Liver (tissue), 9 donors: ENCODE results near the gene LATS2. TPM values are rescaled to one million over a fixed set of nuclear protein-coding genes. Genes with fewer than 3 reads are reported as not detected.

Source experiments
- DNase-seq: peaks from one replicate; pipeline ENCODE4 v3.0.0-alpha.2; 2017; ENCODE audit warnings: low spot score
- H3K27ac ChIP-seq, 2 donors: one replicate each; pipeline ENCODE4 v1.7.0; 2013; ENCODE audit warnings: inconsistent platforms in 2 of 2, low read length in 2 of 2, control low read depth in 1 of 2, low read depth in 1 of 2, mild to moderate bottlenecking in 1 of 2
- H3K27me3 ChIP-seq, 4 donors: one replicate each; pipeline versions ENCODE4 v1.6.1 to v1.7.0; 2013; ENCODE audit warnings: low read length in 3 of 4, inconsistent platforms in 1 of 4, mild to moderate bottlenecking in 1 of 4, moderate library complexity in 1 of 4; ENCODE audit not compliant: control insufficient read depth in 4 of 4, insufficient read depth in 4 of 4
- H3K36me3 ChIP-seq, 4 donors: one replicate each; pipeline versions ENCODE4 v1.6.1 to v1.7.0; 2013; ENCODE audit warnings: low read length in 3 of 4, mild to moderate bottlenecking in 3 of 4, low read depth in 1 of 4, moderate library complexity in 1 of 4; ENCODE audit not compliant: control insufficient read depth in 4 of 4, insufficient read depth in 3 of 4
- H3K4me1 ChIP-seq, 4 donors: one replicate each; pipeline versions ENCODE4 v1.6.1 to v1.7.0; 2013; ENCODE audit warnings: low read length in 3 of 4, mild to moderate bottlenecking in 3 of 4, moderate library complexity in 1 of 4; ENCODE audit not compliant: control insufficient read depth in 4 of 4, insufficient read depth in 4 of 4
- H3K4me3 ChIP-seq, 3 donors: one replicate each; pipeline versions ENCODE4 v1.6.1 to v1.7.0; 2013; ENCODE audit warnings: low read length in 3 of 3, control low read depth in 1 of 3, low read depth in 1 of 3, mild to moderate bottlenecking in 1 of 3
- H3K9ac ChIP-seq, 2 donors: one replicate each; pipeline ENCODE4 v1.7.0; 2013; ENCODE audit warnings: low read length in 2 of 2, mild to moderate bottlenecking in 2 of 2, moderate library complexity in 2 of 2, control low read depth in 1 of 2, low read depth in 1 of 2
- H3K9me3 ChIP-seq, 4 donors: one replicate each; pipeline versions ENCODE4 v1.6.1 to v1.7.0; 2013; ENCODE audit warnings: low read length in 3 of 4; ENCODE audit not compliant: control insufficient read depth in 4 of 4
- EGR1 ChIP-seq, 2 donors: IDR thresholded peaks; 2 replicates each; pipeline ENCODE4 v1.6.1; 2016 to 2018; ENCODE audit warnings: antibody characterized with exemption in 2 of 2, low read depth in 2 of 2
- FOXA1 ChIP-seq: IDR thresholded peaks from 2 replicates; pipeline ENCODE4 v1.6.1; 2016; ENCODE audit warnings: antibody characterized with exemption
- FOXA2 ChIP-seq: IDR thresholded peaks from 2 replicates; pipeline ENCODE4 v1.6.1; 2016; ENCODE audit warnings: antibody characterized with exemption
- GABPA ChIP-seq, 2 donors: IDR thresholded peaks in 1 of 2; conservative IDR thresholded peaks in 1 of 2; 2 replicates each; pipeline ENCODE4 v1.6.1; 2016; ENCODE audit warnings: antibody characterized with exemption in 2 of 2, mild to moderate bottlenecking in 1 of 2, moderate library complexity in 1 of 2
- HNF4A ChIP-seq, 2 donors: conservative IDR thresholded peaks; 2 replicates each; pipeline ENCODE4 v1.6.1; 2016; ENCODE audit warnings: antibody characterized with exemption in 2 of 2, mild to moderate bottlenecking in 2 of 2
- HNF4G ChIP-seq: IDR thresholded peaks from 2 replicates; pipeline ENCODE4 v1.6.1; 2016; ENCODE audit warnings: antibody characterized with exemption
- JUND ChIP-seq, 2 donors: IDR thresholded peaks; 2 replicates each; pipeline ENCODE4 v1.6.1; 2016; ENCODE audit warnings: antibody characterized with exemption in 2 of 2
- NR2F2 ChIP-seq: IDR thresholded peaks from 2 replicates; pipeline ENCODE4 v1.6.1; 2016; ENCODE audit warnings: antibody characterized with exemption
- RAD21 ChIP-seq, 2 donors: IDR thresholded peaks; 2 replicates each; pipeline ENCODE4 v1.6.1; 2016; ENCODE audit warnings: antibody characterized with exemption in 2 of 2, mild to moderate bottlenecking in 2 of 2
- RXRA ChIP-seq, 2 donors: IDR thresholded peaks; 2 replicates each; pipeline ENCODE4 v1.6.1; 2017 to 2018; ENCODE audit warnings: antibody characterized with exemption in 2 of 2, mild to moderate bottlenecking in 1 of 2
- SP1 ChIP-seq: IDR thresholded peaks from 2 replicates; pipeline ENCODE4 v1.6.1; 2018; ENCODE audit warnings: antibody characterized with exemption, mild to moderate bottlenecking
- TAF1 ChIP-seq: conservative IDR thresholded peaks from 2 replicates; pipeline ENCODE4 v1.6.1; 2016; ENCODE audit warnings: antibody characterized with exemption, mild to moderate bottlenecking
- YY1 ChIP-seq: IDR thresholded peaks from 2 replicates; pipeline ENCODE4 v1.6.1; 2016; ENCODE audit warnings: antibody characterized with exemption, mild to moderate bottlenecking
- WGBS: extraction: QIAGEN DNeasy Blood & Tissue Kit; methylation state at CpG from one replicate; pipeline ENCODE4 v1.1.7; 2013; 5-methylcytosine and 5-hydroxymethylcytosine counted together
- polyA plus RNA-seq, 2 donors: library from polyadenylated mRNA; stranded (reverse) in 1 of 2; unstranded in 1 of 2; fragments of 200-250 nt in 1 of 2; fragments of >200 nt in 1 of 2; fragmentation: Nextera tagmentation in 1 of 2; extraction: Ambion mirVana in 1 of 2; gene quantifications; one replicate each; pipeline versions ENCODE4 v1.2.1 to v1.2.3, GENCODE V29; 2013 to 2015
- total RNA-seq, 2 donors: library from RNA; depleted of rRNA; stranded (reverse); fragments of >200 nt; gene quantifications; one replicate each; pipeline ENCODE4 v1.2.3, GENCODE V29; 2014
- TF ChIP-seq, protein P1 (sequence below): IDR thresholded peaks from 2 replicates; pipeline ENCODE4 v1.6.1; 2016; ENCODE audit warnings: antibody characterized with exemption
- TF ChIP-seq, protein P2 (sequence below): IDR thresholded peaks from 2 replicates; pipeline ENCODE4 v1.6.1; 2016; ENCODE audit warnings: antibody characterized with exemption
- TF ChIP-seq, protein P3 (sequence below): fragments of 150-350 bp; IDR thresholded peaks from 2 replicates; pipeline ENCODE4 v1.5.1; 2017; ENCODE audit warnings: improper control_type of control experiment, low read depth, low read length; ENCODE audit not compliant: missing input control
- TF ChIP-seq, protein P4 (sequence below): IDR thresholded peaks from 2 replicates; pipeline ENCODE4 v1.6.1; 2016; ENCODE audit warnings: antibody characterized with exemption
- TF ChIP-seq, protein P5 (sequence below): IDR thresholded peaks from 2 replicates; pipeline ENCODE4 v1.6.1; 2016; ENCODE audit warnings: antibody characterized with exemption, mild to moderate bottlenecking
- donor health status: healthy.
- donor health status: healthy.
- donor health status: healthy.
- donor health status: healthy.
- donor health status: healthy.

Gene LATS2
- total and polyA plus RNA-seq, 4 donors = 1.6 to 7.0 (median 4.4) TPM

DNA sequence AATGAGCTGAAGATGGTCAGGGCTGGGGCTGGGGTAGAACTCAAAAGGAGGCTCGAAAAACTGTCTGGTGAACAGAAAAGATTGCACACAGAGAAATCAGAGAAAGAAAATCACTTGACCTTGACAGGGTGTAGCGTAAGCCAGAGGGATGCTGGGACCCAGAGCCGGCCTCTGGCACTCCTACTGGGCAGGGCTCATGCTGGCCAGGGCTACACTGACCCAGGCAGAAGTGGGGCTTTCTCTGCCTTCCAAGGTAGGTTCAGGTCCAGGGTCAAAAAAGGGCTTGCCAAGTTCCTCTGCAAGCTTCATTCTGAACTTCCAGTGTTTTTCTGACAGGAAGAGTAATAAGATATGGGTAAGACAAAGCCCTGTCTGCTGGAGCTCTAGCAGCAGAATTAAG is 56.2 kb downstream of the LATS2 start:
- TF ChIP-seq GABPA (IDR thresholded peaks at IDR 0.05 in 1 of 2, conservative IDR thresholded peaks at IDR 0.05 in 1 of 2) (no peak), HNF4G (no peak), FOXA1 (no peak), RAD21 (IDR thresholded peaks at IDR 0.05) (no peak)
- TF ChIP-seq, protein P1, sequence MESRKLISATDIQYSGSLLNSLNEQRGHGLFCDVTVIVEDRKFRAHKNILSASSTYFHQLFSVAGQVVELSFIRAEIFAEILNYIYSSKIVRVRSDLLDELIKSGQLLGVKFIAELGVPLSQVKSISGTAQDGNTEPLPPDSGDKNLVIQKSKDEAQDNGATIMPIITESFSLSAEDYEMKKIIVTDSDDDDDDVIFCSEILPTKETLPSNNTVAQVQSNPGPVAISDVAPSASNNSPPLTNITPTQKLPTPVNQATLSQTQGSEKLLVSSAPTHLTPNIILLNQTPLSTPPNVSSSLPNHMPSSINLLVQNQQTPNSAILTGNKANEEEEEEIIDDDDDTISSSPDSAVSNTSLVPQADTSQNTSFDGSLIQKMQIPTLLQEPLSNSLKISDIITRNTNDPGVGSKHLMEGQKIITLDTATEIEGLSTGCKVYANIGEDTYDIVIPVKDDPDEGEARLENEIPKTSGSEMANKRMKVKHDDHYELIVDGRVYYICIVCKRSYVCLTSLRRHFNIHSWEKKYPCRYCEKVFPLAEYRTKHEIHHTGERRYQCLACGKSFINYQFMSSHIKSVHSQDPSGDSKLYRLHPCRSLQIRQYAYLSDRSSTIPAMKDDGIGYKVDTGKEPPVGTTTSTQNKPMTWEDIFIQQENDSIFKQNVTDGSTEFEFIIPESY = no peak
- TF ChIP-seq, protein P2, sequence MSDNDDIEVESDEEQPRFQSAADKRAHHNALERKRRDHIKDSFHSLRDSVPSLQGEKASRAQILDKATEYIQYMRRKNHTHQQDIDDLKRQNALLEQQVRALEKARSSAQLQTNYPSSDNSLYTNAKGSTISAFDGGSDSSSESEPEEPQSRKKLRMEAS = no peak
- DNase-seq = no peak
- no peak overlapping the region for H3K27ac ChIP-seq

DNA sequence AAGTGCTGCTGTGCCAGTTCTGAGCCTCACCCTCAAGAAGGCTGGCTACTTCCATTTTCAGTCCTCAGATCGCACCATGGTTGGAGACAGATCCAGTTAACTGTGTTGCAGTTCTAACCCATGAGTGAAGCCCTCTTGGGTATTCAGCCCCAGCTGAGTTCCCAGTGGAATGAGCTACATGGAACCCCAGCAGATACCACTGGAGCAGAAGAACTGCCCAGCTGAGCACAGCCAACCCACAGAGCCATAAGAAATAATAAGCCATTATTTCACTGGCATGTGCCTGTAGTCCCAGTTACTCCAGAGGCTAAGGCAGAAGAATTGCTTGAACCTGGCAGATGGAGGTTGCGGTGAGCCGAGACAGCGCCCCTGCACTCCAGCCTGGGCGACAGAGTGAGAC is 59.9 kb downstream of the LATS2 start:
- 99% methylated on average over 5 of the region's 5 CpGs for WGBS
- Histone ChIP-seq H3K9me3 (no peaks in the 10 kb centered on the region), H3K4me3 (no peak overlapping the region), H3K9ac (no peak overlapping the region), H3K27ac (no peak overlapping the region), H3K36me3 (peaks cover 0 to 2% (median 0%) of the 10 kb centered on the region in 4 donors), H3K4me1 (peaks cover 0 to 7% (median 1%) of the 10 kb centered on the region in 4 donors), H3K27me3 (no peaks in the 10 kb centered on the region)
- no peak for DNase-seq
- no peak for TF ChIP-seq RXRA (IDR thresholded peaks at IDR 0.05)

More for the DNA sequence above, 56.2 kb downstream of the LATS2 start:
- Histone ChIP-seq H3K4me3 (no peak overlapping the region), H3K36me3 (no peaks in the 10 kb centered on the region), H3K27me3 (no peaks in the 10 kb centered on the region), H3K4me1 (peaks cover 0 to 7% (median 1%) of the 10 kb centered on the region in 4 donors), H3K9me3 (no peaks in the 10 kb centered on the region), H3K9ac (no peak overlapping the region)
- WGBS = 80% methylated on average over 3 of the region's 3 CpGs

DNA sequence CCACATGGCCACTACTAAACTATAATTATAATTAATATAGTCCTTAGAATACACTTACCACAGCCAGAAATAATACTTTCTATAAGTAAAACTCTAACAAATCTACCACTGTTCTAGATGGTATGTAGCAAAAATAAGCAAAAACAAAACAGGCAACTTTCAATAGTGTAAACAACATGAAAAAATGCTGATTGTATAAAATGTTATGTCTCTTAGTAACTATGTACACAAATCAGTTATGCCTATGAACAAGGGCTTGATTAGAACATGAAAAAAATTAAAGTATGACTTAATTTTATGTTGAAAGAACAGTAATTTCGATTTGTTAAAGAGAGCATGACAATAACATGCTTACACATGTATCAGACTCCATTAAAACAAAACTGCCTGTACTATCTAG is 60.7 kb downstream of the LATS2 start:
- H3K4me3 ChIP-seq = no peak overlapping the region
- H3K9ac ChIP-seq = no peak overlapping the region
- H3K9me3 ChIP-seq = no peaks in the 10 kb centered on the region
- no peak overlapping the region for H3K27ac ChIP-seq
- H3K36me3 ChIP-seq = peaks cover 0 to 2% (median 0%) of the 10 kb centered on the region in 4 donors
- DNase-seq = no peak
- peaks cover 0 to 7% (median 1%) of the 10 kb centered on the region in 4 donors for H3K4me1 ChIP-seq
- no peaks in the 10 kb centered on the region for H3K27me3 ChIP-seq
- no peak for TF ChIP-seq HNF4A (conservative IDR thresholded peaks at IDR 0.05)
- TF ChIP-seq FOXA1 = no peak
- TF ChIP-seq FOXA2 = no peak
- TF ChIP-seq, protein P2 = no peak
- TF ChIP-seq, protein P3, sequence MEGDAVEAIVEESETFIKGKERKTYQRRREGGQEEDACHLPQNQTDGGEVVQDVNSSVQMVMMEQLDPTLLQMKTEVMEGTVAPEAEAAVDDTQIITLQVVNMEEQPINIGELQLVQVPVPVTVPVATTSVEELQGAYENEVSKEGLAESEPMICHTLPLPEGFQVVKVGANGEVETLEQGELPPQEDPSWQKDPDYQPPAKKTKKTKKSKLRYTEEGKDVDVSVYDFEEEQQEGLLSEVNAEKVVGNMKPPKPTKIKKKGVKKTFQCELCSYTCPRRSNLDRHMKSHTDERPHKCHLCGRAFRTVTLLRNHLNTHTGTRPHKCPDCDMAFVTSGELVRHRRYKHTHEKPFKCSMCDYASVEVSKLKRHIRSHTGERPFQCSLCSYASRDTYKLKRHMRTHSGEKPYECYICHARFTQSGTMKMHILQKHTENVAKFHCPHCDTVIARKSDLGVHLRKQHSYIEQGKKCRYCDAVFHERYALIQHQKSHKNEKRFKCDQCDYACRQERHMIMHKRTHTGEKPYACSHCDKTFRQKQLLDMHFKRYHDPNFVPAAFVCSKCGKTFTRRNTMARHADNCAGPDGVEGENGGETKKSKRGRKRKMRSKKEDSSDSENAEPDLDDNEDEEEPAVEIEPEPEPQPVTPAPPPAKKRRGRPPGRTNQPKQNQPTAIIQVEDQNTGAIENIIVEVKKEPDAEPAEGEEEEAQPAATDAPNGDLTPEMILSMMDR = no peak
- no peak for TF ChIP-seq NR2F2
- TF ChIP-seq, protein P1 = no peak
- TF ChIP-seq RAD21 (IDR thresholded peaks at IDR 0.05) = no peak
- TF ChIP-seq EGR1 (IDR thresholded peaks at IDR 0.05; ENCODE audit: low read depth in 2 of 2) = no peak
- TF ChIP-seq, protein P4, sequence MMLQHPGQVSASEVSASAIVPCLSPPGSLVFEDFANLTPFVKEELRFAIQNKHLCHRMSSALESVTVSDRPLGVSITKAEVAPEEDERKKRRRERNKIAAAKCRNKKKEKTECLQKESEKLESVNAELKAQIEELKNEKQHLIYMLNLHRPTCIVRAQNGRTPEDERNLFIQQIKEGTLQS = no peak
- TF ChIP-seq JUND (IDR thresholded peaks at IDR 0.05) = no peak
- TF ChIP-seq, protein P5, sequence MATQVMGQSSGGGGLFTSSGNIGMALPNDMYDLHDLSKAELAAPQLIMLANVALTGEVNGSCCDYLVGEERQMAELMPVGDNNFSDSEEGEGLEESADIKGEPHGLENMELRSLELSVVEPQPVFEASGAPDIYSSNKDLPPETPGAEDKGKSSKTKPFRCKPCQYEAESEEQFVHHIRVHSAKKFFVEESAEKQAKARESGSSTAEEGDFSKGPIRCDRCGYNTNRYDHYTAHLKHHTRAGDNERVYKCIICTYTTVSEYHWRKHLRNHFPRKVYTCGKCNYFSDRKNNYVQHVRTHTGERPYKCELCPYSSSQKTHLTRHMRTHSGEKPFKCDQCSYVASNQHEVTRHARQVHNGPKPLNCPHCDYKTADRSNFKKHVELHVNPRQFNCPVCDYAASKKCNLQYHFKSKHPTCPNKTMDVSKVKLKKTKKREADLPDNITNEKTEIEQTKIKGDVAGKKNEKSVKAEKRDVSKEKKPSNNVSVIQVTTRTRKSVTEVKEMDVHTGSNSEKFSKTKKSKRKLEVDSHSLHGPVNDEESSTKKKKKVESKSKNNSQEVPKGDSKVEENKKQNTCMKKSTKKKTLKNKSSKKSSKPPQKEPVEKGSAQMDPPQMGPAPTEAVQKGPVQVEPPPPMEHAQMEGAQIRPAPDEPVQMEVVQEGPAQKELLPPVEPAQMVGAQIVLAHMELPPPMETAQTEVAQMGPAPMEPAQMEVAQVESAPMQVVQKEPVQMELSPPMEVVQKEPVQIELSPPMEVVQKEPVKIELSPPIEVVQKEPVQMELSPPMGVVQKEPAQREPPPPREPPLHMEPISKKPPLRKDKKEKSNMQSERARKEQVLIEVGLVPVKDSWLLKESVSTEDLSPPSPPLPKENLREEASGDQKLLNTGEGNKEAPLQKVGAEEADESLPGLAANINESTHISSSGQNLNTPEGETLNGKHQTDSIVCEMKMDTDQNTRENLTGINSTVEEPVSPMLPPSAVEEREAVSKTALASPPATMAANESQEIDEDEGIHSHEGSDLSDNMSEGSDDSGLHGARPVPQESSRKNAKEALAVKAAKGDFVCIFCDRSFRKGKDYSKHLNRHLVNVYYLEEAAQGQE = no peak
- no peak for TF ChIP-seq YY1
- no peak for TF ChIP-seq GABPA (IDR thresholded peaks at IDR 0.05 in 1 of 2, conservative IDR thresholded peaks at IDR 0.05 in 1 of 2)
- no peak for TF ChIP-seq TAF1
- no peak for TF ChIP-seq SP1
- TF ChIP-seq HNF4G = no peak
- WGBS = 88% methylated on average over 1 of the region's 1 CpG
